Karpas-422 (cell line): ENCODE measurements around the gene CPLX3. TPM values are rescaled to one million over a fixed set of nuclear protein-coding genes. Genes with fewer than 3 reads are reported as not detected.
A peak's percentile ranks its signal among the peaks of the same experiment; 100 is the strongest.

Experiments used
- DNase-seq: peaks from one replicate; pipeline ENCODE4 v3.0.0-alpha.2; 2015
- H2AFZ ChIP-seq: fragments of 200-600 bp; sonication (generic); 2 replicates; pipeline ENCODE4 v1.6.1; 2014; ENCODE audit warnings: antibody characterized with exemption, low read length, mixed read lengths
- H3K27ac ChIP-seq: fragments of 200-600 bp; sonication (generic); 2 replicates; pipeline ENCODE4 v1.5.1; 2014; ENCODE audit warnings: mild to moderate bottlenecking, low read length, moderate library complexity
- H3K27me3 ChIP-seq: fragments of 200-600 bp; sonication (generic); 2 replicates; pipeline ENCODE4 v1.6.1; 2014; ENCODE audit warnings: low read length, mixed read lengths
- H3K36me3 ChIP-seq: fragments of 200-600 bp; sonication (generic); 2 replicates; pipeline ENCODE4 v1.6.1; 2014; ENCODE audit warnings: low read length, mixed read lengths; ENCODE audit not compliant: insufficient read depth
- H3K4me1 ChIP-seq: fragments of 200-600 bp; sonication (generic); 2 replicates; pipeline ENCODE4 v1.6.1; 2014; ENCODE audit warnings: mild to moderate bottlenecking, low read length, mixed read lengths
- H3K4me2 ChIP-seq: fragments of 200-600 bp; sonication (generic); 2 replicates; pipeline ENCODE4 v1.6.1; 2014; ENCODE audit warnings: low read length, low read depth, mild to moderate bottlenecking; ENCODE audit not compliant: poor library complexity, severe bottlenecking
- H3K4me3 ChIP-seq: fragments of 200-600 bp; sonication (generic); 2 replicates; pipeline ENCODE4 v1.5.1; 2014; ENCODE audit warnings: mild to moderate bottlenecking, antibody characterized with exemption, low read length, mixed read lengths
- H3K79me2 ChIP-seq: fragments of 200-600 bp; sonication (generic); 2 replicates; pipeline ENCODE4 v1.6.1; 2014; ENCODE audit warnings: mild to moderate bottlenecking, low read length, mixed read lengths
- H3K9ac ChIP-seq: fragments of 200-600 bp; sonication (generic); 2 replicates; pipeline ENCODE4 v1.6.0; 2014; ENCODE audit warnings: low read length
- H3K9me2 ChIP-seq: fragments of 200-600 bp; sonication (generic), shearing (Covaris generic); replicated peaks from 2 replicates; pipeline ENCODE4 v1.6.0; 2014; ENCODE audit warnings: mild to moderate bottlenecking, low read length, moderate library complexity; ENCODE audit not compliant: insufficient read depth
- H3K9me3 ChIP-seq: fragments of 300-700, 200-600 bp; sonication (generic); 2 replicates; pipeline ENCODE4 v1.6.1; 2014; ENCODE audit warnings: low read length, mixed read lengths
- H4K20me1 ChIP-seq: fragments of 200-600 bp; sonication (generic); 2 replicates; pipeline ENCODE4 v1.6.1; 2014; ENCODE audit warnings: mild to moderate bottlenecking, antibody characterized with exemption, low read length, low read depth; ENCODE audit not compliant: insufficient read depth
- total RNA-seq: library from RNA; depleted of rRNA; stranded (reverse); fragments of >200 nt; shearing (Covaris generic); gene quantifications from 2 replicates; pipeline ENCODE4 v1.2.3, GENCODE V29; 2014; ENCODE audit warnings: low replicate concordance

The CPLX3 gene
- total RNA-seq, 1 experiment from 2014 or later: 5.2 TPM

GRCh38 chr15:74795966-74796625, 30.3 kb upstream of the CPLX3 start:
- Histone ChIP-seq H3K36me3 (peaks cover 30% of the 10 kb centered on the region), H3K9me2 (no peaks in the 10 kb centered on the region), H3K9me3 (no peaks in the 10 kb centered on the region), H3K79me2 (peaks cover 64% of the 10 kb centered on the region), H3K4me1 (peaks cover 96% of the 10 kb centered on the region), H3K4me3 (no peak overlapping the region), H4K20me1 (peaks cover 7% of the 10 kb centered on the region), H3K9ac (no peak overlapping the region), H3K27ac (peak overlapping the region; percentile 100), H3K27me3 (no peaks in the 10 kb centered on the region), H2AFZ (no peak overlapping the region), H3K4me2 (peak overlapping the region; percentile 63)
- no peak for DNase-seq

- no peaks in the 10 kb centered on the region for H3K9me3 ChIP-seq
- peak overlapping the region; percentile 100 for H3K27ac ChIP-seq
- peak overlapping the region; percentile 63 for H3K4me2 ChIP-seq
- H4K20me1 ChIP-seq: peaks cover 18% of the 10 kb centered on the region
- H3K4me1 ChIP-seq: peaks cover 71% of the 10 kb centered on the region
- peaks cover 41% of the 10 kb centered on the region for H3K79me2 ChIP-seq
- H3K27me3 ChIP-seq: no peaks in the 10 kb centered on the region
- H3K4me3 ChIP-seq: peak overlapping the region; percentile 39; the same call in 1 of the 2 replicates
- H3K9me2 ChIP-seq: no peaks in the 10 kb centered on the region
- no peak overlapping the region for H2AFZ ChIP-seq
- peak overlapping the region; percentile 72 for H3K9ac ChIP-seq
- DNase-seq: peak; percentile 87
- peaks cover 51% of the 10 kb centered on the region for H3K36me3 ChIP-seq
These were observed 27.8 kb upstream of the CPLX3 start for GRCh38 chr15:74798388-74799254.

- DNase-seq: peak; percentile 83
- Histone ChIP-seq H3K4me2 (peak overlapping the region; percentile 63), H3K9me3 (no peaks in the 10 kb centered on the region), H3K79me2 (peaks cover 36% of the 10 kb centered on the region), H4K20me1 (peaks cover 18% of the 10 kb centered on the region), H3K27me3 (no peaks in the 10 kb centered on the region), H3K9ac (peak overlapping the region; percentile 72), H3K27ac (peak overlapping the region; percentile 100), H3K4me1 (peaks cover 64% of the 10 kb centered on the region), H3K9me2 (no peaks in the 10 kb centered on the region), H3K36me3 (peaks cover 56% of the 10 kb centered on the region), H3K4me3 (peak overlapping the region; percentile 39; the same call in 1 of the 2 replicates), H2AFZ (no peak overlapping the region)
These were observed 27.1 kb upstream of the CPLX3 start for GRCh38 chr15:74799255-74799855.

- no peak overlapping the region for H3K4me3 ChIP-seq
- peak overlapping the region; percentile 63 for H3K4me2 ChIP-seq
- peak overlapping the region; percentile 72 for H3K9ac ChIP-seq
These were observed 26.4 kb upstream of the CPLX3 start for GRCh38 chr15:74799856-74800558.

GRCh38 chr15:74800559-74801094, 25.8 kb upstream of the CPLX3 start:
- Histone ChIP-seq H3K4me3 (no peak overlapping the region), H3K9me2 (no peaks in the 10 kb centered on the region), H3K36me3 (peaks cover 49% of the 10 kb centered on the region), H4K20me1 (peaks cover 18% of the 10 kb centered on the region), H3K4me1 (peaks cover 51% of the 10 kb centered on the region), H3K4me2 (no peak overlapping the region), H3K27me3 (no peaks in the 10 kb centered on the region), H3K27ac (peak overlapping the region; percentile 100), H2AFZ (no peak overlapping the region), H3K9me3 (no peaks in the 10 kb centered on the region), H3K9ac (peak overlapping the region; percentile 44), H3K79me2 (peaks cover 24% of the 10 kb centered on the region)
- no peak for DNase-seq

More at GRCh38 chr15:74799856-74800558, 26.4 kb upstream of the CPLX3 start:
- Histone ChIP-seq H3K36me3 (peaks cover 50% of the 10 kb centered on the region), H3K27ac (peak overlapping the region; percentile 100), H2AFZ (no peak overlapping the region), H3K27me3 (no peaks in the 10 kb centered on the region), H3K79me2 (peaks cover 30% of the 10 kb centered on the region), H3K4me1 (peaks cover 57% of the 10 kb centered on the region), H3K9me3 (no peaks in the 10 kb centered on the region), H3K9me2 (no peaks in the 10 kb centered on the region), H4K20me1 (peaks cover 18% of the 10 kb centered on the region)
- peak; percentile 93 for DNase-seq

- peaks cover 19% of the 10 kb centered on the region for H3K79me2 ChIP-seq
- peaks cover 43% of the 10 kb centered on the region for H3K4me1 ChIP-seq
- H3K36me3 ChIP-seq: peaks cover 49% of the 10 kb centered on the region
- H3K4me3 ChIP-seq: no peak overlapping the region
- peak overlapping the region; percentile 100 for H3K27ac ChIP-seq
- H3K27me3 ChIP-seq: no peaks in the 10 kb centered on the region
- DNase-seq: no peak
- no peak overlapping the region for H2AFZ ChIP-seq
- H4K20me1 ChIP-seq: peaks cover 18% of the 10 kb centered on the region
- no peaks in the 10 kb centered on the region for H3K9me3 ChIP-seq
- H3K9me2 ChIP-seq: no peaks in the 10 kb centered on the region
- no peak overlapping the region for H3K4me2 ChIP-seq
- no peak overlapping the region for H3K9ac ChIP-seq
These were observed 25.0 kb upstream of the CPLX3 start for GRCh38 chr15:74801311-74801997.

GRCh38 chr15:74802290-74802689, 24.1 kb upstream of the CPLX3 start:
- Histone ChIP-seq H3K36me3 (peaks cover 49% of the 10 kb centered on the region), H3K79me2 (peaks cover 16% of the 10 kb centered on the region), H3K4me1 (peaks cover 38% of the 10 kb centered on the region), H3K9me3 (no peaks in the 10 kb centered on the region), H3K9ac (no peak overlapping the region), H3K4me3 (no peak overlapping the region), H3K9me2 (no peaks in the 10 kb centered on the region), H3K4me2 (no peak overlapping the region), H3K27me3 (no peaks in the 10 kb centered on the region), H2AFZ (no peak overlapping the region), H4K20me1 (peaks cover 22% of the 10 kb centered on the region), H3K27ac (no peak overlapping the region)
- DNase-seq: no peak
